ENCODE measurements around the gene PBLD. TPM values are rescaled to one million over a fixed set of nuclear protein-coding genes. Genes with fewer than 3 reads are reported as not detected.
"Not testable (repeated sequence)": the region's sequence is repeated elsewhere in the genome, so short reads cannot be mapped to it uniquely, and the experiment has no call there.

PBLD gene
- total RNA-seq, 1 experiment from 2014 or later = 11.7 TPM

GRCh38 chr10:68280758-68281157 lies 52.0 kb downstream of the PBLD start:
- Histone ChIP-seq H3F3A (ENCODE audit: insufficient read depth, low read depth) (no peaks in the 10 kb centered on the region), H3K9me3 (ENCODE audit: insufficient read depth, low read depth) (peaks cover 7% of the 10 kb centered on the region; the same call in 1 of the 2 replicates), H3K27ac (no peak overlapping the region), H3K4me1 (replicated peaks; ENCODE audit: insufficient read depth) (no peaks in the 10 kb centered on the region), H3K36me3 (ENCODE audit: low read depth) (no peaks in the 10 kb centered on the region), H3K4me2 (no peak overlapping the region), H3K27me3 (ENCODE audit: insufficient read depth, low read depth) (no peaks in the 10 kb centered on the region), H3K4me3 (no peak overlapping the region), H3K9me2 (ENCODE audit: insufficient read depth) (no peaks in the 10 kb centered on the region), H2AFZ (no peak overlapping the region), H4K20me1 (ENCODE audit: insufficient read depth) (no peaks in the 10 kb centered on the region), H3K79me2 (ENCODE audit: low read depth) (no peaks in the 10 kb centered on the region)
- intact Hi-C loops (cut with micrococcal nuclease; ENCODE audit: unreplicated experiment) = no loop called here
- TF ChIP-seq, protein P1, sequence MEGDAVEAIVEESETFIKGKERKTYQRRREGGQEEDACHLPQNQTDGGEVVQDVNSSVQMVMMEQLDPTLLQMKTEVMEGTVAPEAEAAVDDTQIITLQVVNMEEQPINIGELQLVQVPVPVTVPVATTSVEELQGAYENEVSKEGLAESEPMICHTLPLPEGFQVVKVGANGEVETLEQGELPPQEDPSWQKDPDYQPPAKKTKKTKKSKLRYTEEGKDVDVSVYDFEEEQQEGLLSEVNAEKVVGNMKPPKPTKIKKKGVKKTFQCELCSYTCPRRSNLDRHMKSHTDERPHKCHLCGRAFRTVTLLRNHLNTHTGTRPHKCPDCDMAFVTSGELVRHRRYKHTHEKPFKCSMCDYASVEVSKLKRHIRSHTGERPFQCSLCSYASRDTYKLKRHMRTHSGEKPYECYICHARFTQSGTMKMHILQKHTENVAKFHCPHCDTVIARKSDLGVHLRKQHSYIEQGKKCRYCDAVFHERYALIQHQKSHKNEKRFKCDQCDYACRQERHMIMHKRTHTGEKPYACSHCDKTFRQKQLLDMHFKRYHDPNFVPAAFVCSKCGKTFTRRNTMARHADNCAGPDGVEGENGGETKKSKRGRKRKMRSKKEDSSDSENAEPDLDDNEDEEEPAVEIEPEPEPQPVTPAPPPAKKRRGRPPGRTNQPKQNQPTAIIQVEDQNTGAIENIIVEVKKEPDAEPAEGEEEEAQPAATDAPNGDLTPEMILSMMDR (conservative IDR thresholded peaks at IDR 0.05) = no peak
- no peak for TF ChIP-seq EZH2 (IDR thresholded peaks at IDR 0.05; ENCODE audit: low read depth)
- DNase-seq = no peak
- POLR2A ChIA-PET (ENCODE audit: unreplicated experiment) = no interaction called here
- no TSS peak for BruUV-seq (replicated peaks)
- CTCF ChIA-PET = no interaction called here

DNA sequence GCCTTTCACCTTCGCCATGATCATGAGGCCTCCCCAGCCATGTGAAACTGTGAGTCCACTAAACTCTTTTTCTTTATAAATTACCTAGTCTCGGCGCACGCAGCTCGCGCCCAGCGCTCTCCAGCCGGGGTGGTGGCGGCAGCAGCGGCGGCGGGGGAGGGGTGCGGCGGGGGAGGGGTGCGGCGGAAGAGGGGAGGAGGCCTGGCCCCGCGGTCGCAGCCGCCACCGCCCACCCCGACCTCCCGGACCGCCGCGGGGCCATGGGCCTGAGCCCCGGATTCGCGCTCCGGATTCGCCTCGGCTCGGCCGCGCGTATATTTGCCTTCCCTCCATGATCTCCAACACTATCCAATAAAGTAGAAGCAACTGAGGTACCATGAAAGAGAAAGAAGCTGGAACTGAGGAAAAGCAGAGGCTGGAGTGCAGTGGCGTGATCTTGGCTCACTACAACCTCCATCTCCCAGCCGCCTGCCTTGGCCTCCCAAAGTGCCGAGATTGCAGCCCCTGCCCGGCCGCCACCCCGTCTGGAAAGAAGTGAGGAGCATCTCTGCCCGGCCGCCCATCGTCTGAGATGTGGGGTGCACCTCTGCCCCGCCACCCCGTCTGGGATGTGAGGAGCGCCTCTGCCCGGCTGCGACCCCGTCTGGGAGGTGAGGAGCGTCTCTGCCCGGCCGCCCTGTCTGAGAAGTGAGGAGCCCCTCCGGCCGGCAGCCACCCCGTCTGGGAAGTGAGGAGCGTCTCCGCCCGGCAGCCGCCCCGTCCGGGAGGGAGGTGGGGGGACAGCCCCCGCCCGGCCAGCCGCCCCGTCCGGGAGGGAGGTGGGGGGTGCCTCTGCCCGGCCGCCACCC lies 53.6 kb downstream of the PBLD start:
- H2AFZ ChIP-seq; H3K9me2 ChIP-seq (ENCODE audit: insufficient read depth); H3K9me3 ChIP-seq (ENCODE audit: insufficient read depth, low read depth); H3K4me3 ChIP-seq; H3K27ac ChIP-seq; H4K20me1 ChIP-seq (ENCODE audit: insufficient read depth); intact Hi-C loops (cut with micrococcal nuclease; ENCODE audit: unreplicated experiment); POLR2A ChIA-PET (ENCODE audit: unreplicated experiment); CTCF ChIA-PET; H3K79me2 ChIP-seq (ENCODE audit: low read depth); H3K36me3 ChIP-seq (ENCODE audit: low read depth); H3K4me2 ChIP-seq; H3K27me3 ChIP-seq (ENCODE audit: insufficient read depth, low read depth); DNase-seq; H3K4me1 ChIP-seq (replicated peaks; ENCODE audit: insufficient read depth); BruUV-seq (replicated peaks); H3F3A ChIP-seq (ENCODE audit: insufficient read depth, low read depth): not testable (repeated sequence)

DNA sequence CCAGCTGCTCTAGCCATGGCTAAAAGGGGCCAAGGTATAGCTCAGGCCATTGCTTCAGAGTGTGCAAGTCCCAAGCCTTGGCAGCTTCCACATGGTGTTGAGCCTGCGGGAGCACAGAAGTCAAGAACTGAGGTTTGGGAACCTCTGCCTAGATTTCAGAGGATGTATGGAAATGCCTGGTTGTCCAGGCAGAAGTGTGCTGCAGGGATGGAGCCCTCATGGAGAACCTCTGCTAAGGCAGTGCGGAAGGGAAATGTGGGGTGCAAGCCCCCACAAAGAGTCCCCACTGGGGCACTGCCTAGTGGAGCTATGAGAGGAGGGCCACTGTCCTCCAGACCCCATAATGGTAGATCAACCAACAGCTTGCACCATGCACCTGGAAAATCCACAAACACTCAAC lies 54.9 kb downstream of the PBLD start:
- H3F3A ChIP-seq (ENCODE audit: insufficient read depth, low read depth); H3K4me1 ChIP-seq (replicated peaks; ENCODE audit: insufficient read depth); H3K27me3 ChIP-seq (ENCODE audit: insufficient read depth, low read depth); intact Hi-C loops (cut with micrococcal nuclease; ENCODE audit: unreplicated experiment); H3K4me2 ChIP-seq; H2AFZ ChIP-seq; H3K9me3 ChIP-seq (ENCODE audit: insufficient read depth, low read depth); H3K27ac ChIP-seq; POLR2A ChIA-PET (ENCODE audit: unreplicated experiment); H3K79me2 ChIP-seq (ENCODE audit: low read depth); H3K4me3 ChIP-seq; BruUV-seq (replicated peaks); H3K9me2 ChIP-seq (ENCODE audit: insufficient read depth); DNase-seq; H3K36me3 ChIP-seq (ENCODE audit: low read depth); H4K20me1 ChIP-seq (ENCODE audit: insufficient read depth); CTCF ChIA-PET: not testable (repeated sequence)

GRCh38 chr10:68276224-68276623 lies 56.5 kb downstream of the PBLD start:
- POLR2A ChIA-PET (ENCODE audit: unreplicated experiment) = no interaction called here
- no peaks in the 10 kb centered on the region for H3K4me1 ChIP-seq (replicated peaks; ENCODE audit: insufficient read depth)

More at GRCh38 chr10:68276224-68276623, 56.5 kb downstream of the PBLD start:
- H4K20me1 ChIP-seq (ENCODE audit: insufficient read depth) = no peaks in the 10 kb centered on the region
- no peaks in the 10 kb centered on the region for H3K9me2 ChIP-seq (ENCODE audit: insufficient read depth)
- no peak overlapping the region for H3K27ac ChIP-seq
- no peaks in the 10 kb centered on the region for H3K79me2 ChIP-seq (ENCODE audit: low read depth)
- no TSS peak for BruUV-seq (replicated peaks)
- peaks cover 7% of the 10 kb centered on the region; the same call in 1 of the 2 replicates for H3K9me3 ChIP-seq (ENCODE audit: insufficient read depth, low read depth)
- H2AFZ ChIP-seq = no peak overlapping the region
- no peaks in the 10 kb centered on the region for H3F3A ChIP-seq (ENCODE audit: insufficient read depth, low read depth)
- no peak overlapping the region for H3K4me3 ChIP-seq
- H3K27me3 ChIP-seq (ENCODE audit: insufficient read depth, low read depth) = no peaks in the 10 kb centered on the region
- CTCF ChIA-PET = no interaction called here
- TF ChIP-seq EZH2 (IDR thresholded peaks at IDR 0.05; ENCODE audit: low read depth) = no peak
- TF ChIP-seq, protein P1 (conservative IDR thresholded peaks at IDR 0.05) = no peak
- intact Hi-C loops (cut with micrococcal nuclease; ENCODE audit: unreplicated experiment) = no loop called here
- H3K4me2 ChIP-seq = no peak overlapping the region
- no peaks in the 10 kb centered on the region for H3K36me3 ChIP-seq (ENCODE audit: low read depth)
- no peak for DNase-seq
